Smooth muscle cell (in vitro differentiated cells): ENCODE data around the gene MXD3. TPM values are rescaled to one million over a fixed set of nuclear protein-coding genes. Genes with fewer than 3 reads are reported as not detected.
"Not testable (repeated sequence)": the region's sequence is repeated elsewhere in the genome, so short reads cannot be mapped to it uniquely, and the experiment has no call there.

Experiments used
- DNase-seq: peaks from one replicate; lab custom pipeline; 2025; ENCODE audit not compliant: unreplicated experiment; lab: John Stamatoyannopoulos, UW
- H2AFZ ChIP-seq: fragments of 200-600 bp; sonication (generic); 2 replicates; pipeline ENCODE4 v1.6.0; 2016; ENCODE audit warnings: antibody characterized with exemption, low read depth, mild to moderate bottlenecking
- H3F3A ChIP-seq: fragments of 200-600 bp; sonication (generic); 2 replicates; pipeline ENCODE4 v1.6.0; 2017; ENCODE audit warnings: antibody characterized with exemption, low read depth
- H3K27ac ChIP-seq: fragments of 200-600 bp; sonication (generic); 2 replicates; pipeline ENCODE4 v1.5.1; 2016; ENCODE audit warnings: low read depth, mild to moderate bottlenecking
- H3K27me3 ChIP-seq: fragments of 200-600 bp; sonication (generic); 2 replicates; pipeline ENCODE4 v1.6.1; 2016; ENCODE audit warnings: low read depth, mild to moderate bottlenecking
- H3K36me3 ChIP-seq: fragments of 200-600 bp; sonication (generic); 2 replicates; pipeline ENCODE4 v1.5.1; 2016; ENCODE audit warnings: low read depth
- H3K4me1 ChIP-seq: fragments of 200-600 bp; sonication (generic); 2 replicates; pipeline ENCODE4 v1.5.1; 2016; ENCODE audit warnings: low read depth
- H3K4me2 ChIP-seq: fragments of 200-600 bp; sonication (generic); 2 replicates; pipeline ENCODE4 v1.6.0; 2016; ENCODE audit warnings: mild to moderate bottlenecking
- H3K4me3 ChIP-seq: fragments of 200-600 bp; sonication (generic); 2 replicates; pipeline ENCODE4 v1.5.1; 2016; ENCODE audit warnings: mild to moderate bottlenecking
- H3K79me2 ChIP-seq: fragments of 200-600 bp; sonication (generic); 2 replicates; pipeline ENCODE4 v1.6.0; 2016; ENCODE audit warnings: low read depth, mild to moderate bottlenecking
- H3K9ac ChIP-seq: fragments of 200-600 bp; sonication (generic); 2 replicates; pipeline ENCODE4 v1.6.0; 2016; ENCODE audit warnings: low read depth
- H3K9me3 ChIP-seq: fragments of 200-600 bp; sonication (generic); replicated peaks from 2 replicates; pipeline ENCODE4 v1.5.1; 2016; ENCODE audit warnings: low read depth
- H4K20me1 ChIP-seq: fragments of 200-600 bp; sonication (generic); 2 replicates; pipeline ENCODE4 v1.6.0; 2016; ENCODE audit warnings: low read depth
- WGBS: methylation state at CpG from one replicate; pipeline ENCODE4 v1.1.7; 2016; ENCODE audit warnings: low lambda C conversion rate; 5-methylcytosine and 5-hydroxymethylcytosine counted together
- polyA plus RNA-seq: library from polyadenylated mRNA; unstranded; fragments of >200 nt; fragmentation: Nextera tagmentation; extraction: Ambion mirVana; gene quantifications from 2 replicates; pipeline ENCODE4 v1.2.1, GENCODE V29; 2016
- total RNA-seq: library from RNA; depleted of rRNA; stranded (reverse); fragments of >200 nt; gene quantifications from 2 replicates; pipeline ENCODE4 v1.2.3, GENCODE V29; 2014
- TF ChIP-seq, protein P1 (sequence below): fragments of 200-600 bp; sonication (generic); IDR thresholded peaks from 2 replicates; pipeline ENCODE4 v1.5.1; 2017; ENCODE audit warnings: borderline replicate concordance, mild to moderate bottlenecking, antibody characterized with exemption; ENCODE audit not compliant: insufficient read depth, poor library complexity, severe bottlenecking

The MXD3 gene
- total and polyA plus RNA-seq, 2 experiments from 2014 or later = 8.6 to 15.6 TPM

DNA sequence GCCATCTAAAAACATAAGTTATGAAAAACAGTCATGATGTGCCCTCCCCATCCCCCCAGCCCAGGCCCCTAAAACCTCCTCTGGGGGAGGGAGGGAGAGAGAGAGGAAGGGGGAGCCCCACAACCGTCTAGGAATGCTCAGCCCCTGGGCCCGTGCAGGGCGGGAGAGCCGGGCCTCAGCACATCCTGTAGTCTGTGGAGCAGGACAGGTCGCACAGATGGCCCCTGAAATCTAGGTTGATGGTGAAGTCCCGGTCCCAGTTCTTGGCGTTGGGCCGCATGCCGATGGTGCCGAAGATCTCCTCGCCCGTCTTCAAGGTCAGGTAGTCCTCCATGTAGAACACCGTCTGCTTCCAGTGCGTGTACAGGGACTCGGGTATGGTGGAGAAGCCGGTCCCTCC, 46.3 kb downstream of the MXD3 start:
- no peak overlapping the region for H3K4me2 ChIP-seq
- H3K4me3 ChIP-seq = no peak overlapping the region
- TF ChIP-seq, protein P1, sequence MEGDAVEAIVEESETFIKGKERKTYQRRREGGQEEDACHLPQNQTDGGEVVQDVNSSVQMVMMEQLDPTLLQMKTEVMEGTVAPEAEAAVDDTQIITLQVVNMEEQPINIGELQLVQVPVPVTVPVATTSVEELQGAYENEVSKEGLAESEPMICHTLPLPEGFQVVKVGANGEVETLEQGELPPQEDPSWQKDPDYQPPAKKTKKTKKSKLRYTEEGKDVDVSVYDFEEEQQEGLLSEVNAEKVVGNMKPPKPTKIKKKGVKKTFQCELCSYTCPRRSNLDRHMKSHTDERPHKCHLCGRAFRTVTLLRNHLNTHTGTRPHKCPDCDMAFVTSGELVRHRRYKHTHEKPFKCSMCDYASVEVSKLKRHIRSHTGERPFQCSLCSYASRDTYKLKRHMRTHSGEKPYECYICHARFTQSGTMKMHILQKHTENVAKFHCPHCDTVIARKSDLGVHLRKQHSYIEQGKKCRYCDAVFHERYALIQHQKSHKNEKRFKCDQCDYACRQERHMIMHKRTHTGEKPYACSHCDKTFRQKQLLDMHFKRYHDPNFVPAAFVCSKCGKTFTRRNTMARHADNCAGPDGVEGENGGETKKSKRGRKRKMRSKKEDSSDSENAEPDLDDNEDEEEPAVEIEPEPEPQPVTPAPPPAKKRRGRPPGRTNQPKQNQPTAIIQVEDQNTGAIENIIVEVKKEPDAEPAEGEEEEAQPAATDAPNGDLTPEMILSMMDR = no peak
- H3K27me3 ChIP-seq = no peaks in the 10 kb centered on the region
- H3K36me3 ChIP-seq = peaks cover 11% of the 10 kb centered on the region
- no peak for DNase-seq
- no peaks in the 10 kb centered on the region for H3K9me3 ChIP-seq
- WGBS = 98% methylated on average over 16 of the region's 16 CpGs
- no peak overlapping the region for H3K27ac ChIP-seq
- peaks cover 3% of the 10 kb centered on the region for H3F3A ChIP-seq
- H4K20me1 ChIP-seq = peaks cover 8% of the 10 kb centered on the region
- H3K4me1 ChIP-seq = no peaks in the 10 kb centered on the region
- H2AFZ ChIP-seq = no peak overlapping the region
- H3K9ac ChIP-seq = no peak overlapping the region
- H3K79me2 ChIP-seq = no peaks in the 10 kb centered on the region

DNA sequence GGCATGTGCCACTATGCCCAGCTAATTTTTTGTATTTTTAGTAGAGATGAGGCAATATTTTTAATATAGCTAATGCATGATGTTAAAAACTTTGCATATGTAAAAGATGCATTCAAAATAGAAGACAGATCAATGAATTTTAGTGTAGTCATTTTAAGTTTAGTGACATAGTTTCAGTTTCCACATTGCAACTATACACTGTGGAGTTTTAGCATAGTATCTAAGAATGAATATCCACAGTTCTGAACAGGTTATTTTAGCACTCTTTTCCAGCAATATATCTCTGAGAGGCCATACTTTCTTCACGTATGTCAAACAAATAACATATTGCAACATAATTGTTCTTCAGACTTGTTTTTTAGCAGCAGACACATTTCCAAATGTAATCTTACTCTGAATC, 47.5 kb downstream of the MXD3 start:
- Histone ChIP-seq H3K4me3 (no peak overlapping the region), H4K20me1 (peaks cover 8% of the 10 kb centered on the region), H3K36me3 (peaks cover 17% of the 10 kb centered on the region), H3F3A (peaks cover 2% of the 10 kb centered on the region), H2AFZ (no peak overlapping the region), H3K9me3 (no peaks in the 10 kb centered on the region), H3K4me1 (no peaks in the 10 kb centered on the region), H3K79me2 (no peaks in the 10 kb centered on the region), H3K4me2 (no peak overlapping the region), H3K27me3 (no peaks in the 10 kb centered on the region), H3K27ac (no peak overlapping the region), H3K9ac (no peak overlapping the region)
- TF ChIP-seq, protein P1 = no peak
- no peak for DNase-seq
- WGBS = 91% methylated on average over 1 of the region's 1 CpG

DNA sequence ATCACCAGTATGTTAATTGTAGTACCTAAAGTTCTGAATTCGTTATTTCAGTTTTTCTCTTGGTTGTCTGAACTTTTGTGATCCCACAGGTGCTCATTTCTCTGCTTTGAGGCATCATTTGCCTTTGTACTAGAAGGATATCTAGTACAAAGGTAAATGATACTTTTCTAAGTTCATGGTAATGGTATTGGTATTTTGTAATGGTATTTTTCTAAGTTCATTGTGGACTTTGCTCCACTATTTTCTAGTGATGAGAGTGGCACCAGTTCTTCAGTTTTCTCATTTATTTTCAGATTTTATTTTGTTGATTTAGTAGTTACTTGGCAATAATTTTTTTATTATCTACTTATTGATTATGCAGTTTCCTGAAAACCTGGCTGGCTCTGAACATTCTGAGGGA, 50.2 kb downstream of the MXD3 start:
- H3K36me3 ChIP-seq = peaks cover 15% of the 10 kb centered on the region
- 98% methylated on average over 1 of the region's 1 CpG for WGBS

DNA sequence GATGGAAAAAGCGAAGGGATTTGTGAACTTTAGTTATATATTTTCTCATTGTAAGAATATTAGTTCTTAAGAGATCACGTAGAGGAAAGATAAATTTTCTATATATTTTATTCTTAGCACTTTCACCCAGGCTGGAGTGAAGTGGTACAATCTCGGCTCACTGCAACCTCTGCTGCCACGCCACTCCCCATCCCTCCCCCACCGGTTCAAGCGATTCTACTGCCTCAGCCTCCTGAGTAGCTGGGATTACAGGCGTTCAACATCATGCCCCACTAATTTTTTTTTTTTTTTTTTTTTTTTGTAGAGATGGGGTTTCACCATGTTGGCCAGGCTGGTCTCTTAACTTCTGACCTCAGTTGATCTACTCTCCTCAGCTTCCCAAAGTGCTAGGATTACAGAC, 50.7 kb downstream of the MXD3 start:
- H3K79me2 ChIP-seq = no peaks in the 10 kb centered on the region
- peaks cover 8% of the 10 kb centered on the region for H4K20me1 ChIP-seq
- H3K36me3 ChIP-seq = peaks cover 15% of the 10 kb centered on the region
- no peak overlapping the region for H3K27ac ChIP-seq
- H3K27me3 ChIP-seq = no peaks in the 10 kb centered on the region
- 97% methylated on average over 7 of the region's 7 CpGs for WGBS
- H3F3A ChIP-seq = no peaks in the 10 kb centered on the region
- DNase-seq = no peak
- no peaks in the 10 kb centered on the region for H3K9me3 ChIP-seq
- no peak overlapping the region for H3K4me3 ChIP-seq
- no peak overlapping the region for H2AFZ ChIP-seq
- no peak overlapping the region for H3K9ac ChIP-seq
- H3K4me1 ChIP-seq = no peaks in the 10 kb centered on the region
- no peak overlapping the region for H3K4me2 ChIP-seq
- TF ChIP-seq, protein P1 = no peak

More for the DNA sequence above, 50.2 kb downstream of the MXD3 start:
- Histone ChIP-seq H3K4me2 (no peak overlapping the region), H3K9ac (no peak overlapping the region), H3K4me3 (no peak overlapping the region), H3K4me1 (no peaks in the 10 kb centered on the region), H3K27ac (no peak overlapping the region), H3F3A (no peaks in the 10 kb centered on the region), H2AFZ (no peak overlapping the region), H3K79me2 (no peaks in the 10 kb centered on the region), H3K9me3 (no peaks in the 10 kb centered on the region), H3K27me3 (no peaks in the 10 kb centered on the region), H4K20me1 (peaks cover 8% of the 10 kb centered on the region)
- no peak for DNase-seq
- TF ChIP-seq, protein P1 = no peak

DNA sequence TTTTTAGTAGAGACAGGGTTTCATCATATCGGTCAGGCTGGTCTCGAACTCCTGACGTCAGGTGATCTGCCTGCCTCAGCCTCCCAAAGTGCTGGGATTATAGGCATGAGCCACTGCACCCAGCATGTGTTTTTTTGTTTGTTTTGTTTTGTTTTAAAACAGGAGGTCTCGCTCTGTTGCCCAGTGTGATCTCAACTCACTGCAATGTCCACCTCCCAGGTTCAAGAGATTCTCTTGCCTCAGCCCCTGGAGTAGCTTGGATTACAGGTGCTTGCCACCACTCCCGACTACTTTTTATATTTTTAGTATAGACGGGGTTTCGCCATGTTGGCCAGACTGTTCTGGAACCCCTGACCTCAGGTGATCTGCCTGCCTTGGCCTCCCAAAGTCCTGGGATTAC, 53.0 kb downstream of the MXD3 start:
- H3K79me2 ChIP-seq, H3K4me1 ChIP-seq, H3K4me3 ChIP-seq, H3K9ac ChIP-seq, H3K9me3 ChIP-seq, H3K27me3 ChIP-seq, DNase-seq, H2AFZ ChIP-seq, H3K4me2 ChIP-seq, H3F3A ChIP-seq, H3K27ac ChIP-seq: not testable (repeated sequence)
- Histone ChIP-seq H3K36me3 (peaks cover 15% of the 10 kb centered on the region), H4K20me1 (peaks cover 22% of the 10 kb centered on the region)
- WGBS = over 99% methylated on average over 7 of the region's 7 CpGs
